Measurements from ENCODE around the gene HMGCS2.

HMGCS2 gene

DNA sequence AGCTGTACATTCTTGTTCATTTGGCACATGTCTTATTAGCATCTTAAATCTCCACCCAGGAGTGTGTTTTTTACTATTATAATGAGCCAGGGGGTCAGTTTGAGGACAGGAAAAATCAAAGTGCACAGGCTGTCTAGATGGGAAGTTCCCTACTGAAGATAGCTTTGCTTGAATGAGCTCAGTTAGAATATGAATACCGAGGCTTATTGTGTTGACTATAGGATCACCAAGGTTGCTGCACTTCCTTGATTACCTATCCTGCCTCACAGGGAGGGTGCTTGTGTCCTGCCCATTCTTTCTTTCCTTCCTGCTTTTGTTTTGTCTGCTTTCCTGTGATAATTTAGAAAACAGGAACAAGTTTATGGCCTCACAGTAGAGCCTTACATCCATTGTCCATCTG, 40.7 kb downstream of the HMGCS2 start:
- Histone ChIP-seq H3K4me2 (ENCODE audit: low read length) (no peak overlapping the region), H3K4me1 (ENCODE audit: low read length) (peaks cover 10% of the 10 kb centered on the region; the same call in 1 of the 2 replicates), H3K27ac (ENCODE audit: low read length) (no peak overlapping the region), H3K9me3 (ENCODE audit: insufficient read depth, low read length) (no peaks in the 10 kb centered on the region), H3K79me2 (ENCODE audit: low read length) (no peaks in the 10 kb centered on the region), H3K27me3 (ENCODE audit: low read depth, low read length) (no peaks in the 10 kb centered on the region), H3K4me3 (ENCODE audit: low read length) (no peak overlapping the region), H2AFZ (ENCODE audit: low read depth, low read length) (no peak overlapping the region), H3K36me3 (replicated peaks; ENCODE audit: low read depth, low read length) (peaks cover 75% of the 10 kb centered on the region), H4K20me1 (ENCODE audit: insufficient read depth, low read length) (peaks cover 35% of the 10 kb centered on the region; the same call in 1 of the 2 replicates), H3K9ac (ENCODE audit: low read length) (no peak overlapping the region)
- no peak for TF ChIP-seq CTCF (IDR thresholded peaks at IDR 0.05; ENCODE audit: low read depth, low read length)
- no peak for TF ChIP-seq EZH2phosphoT487 (IDR thresholded peaks at IDR 0.05; ENCODE audit: low read depth)

- no peak overlapping the region for H3K4me2 ChIP-seq (ENCODE audit: low read length)
- H2AFZ ChIP-seq (ENCODE audit: low read depth, low read length): no peak overlapping the region
- H3K27me3 ChIP-seq (ENCODE audit: low read depth, low read length): no peaks in the 10 kb centered on the region
- peaks cover 74% of the 10 kb centered on the region for H3K36me3 ChIP-seq (replicated peaks; ENCODE audit: low read depth, low read length)
- H3K9me3 ChIP-seq (ENCODE audit: insufficient read depth, low read length): no peaks in the 10 kb centered on the region
- no peak for TF ChIP-seq EZH2phosphoT487 (IDR thresholded peaks at IDR 0.05; ENCODE audit: low read depth)
- no peak for TF ChIP-seq CTCF (IDR thresholded peaks at IDR 0.05; ENCODE audit: low read depth, low read length)
- no peak overlapping the region for H3K27ac ChIP-seq (ENCODE audit: low read length)
- no peak overlapping the region for H3K9ac ChIP-seq (ENCODE audit: low read length)
- peaks cover 3% of the 10 kb centered on the region; the same call in 1 of the 2 replicates for H3K4me1 ChIP-seq (ENCODE audit: low read length)
- H4K20me1 ChIP-seq (ENCODE audit: insufficient read depth, low read length): peaks cover 40% of the 10 kb centered on the region; the same call in 1 of the 2 replicates
- no peaks in the 10 kb centered on the region; the same call in 1 of the 2 replicates for H3K79me2 ChIP-seq (ENCODE audit: low read length)
- no peak overlapping the region for H3K4me3 ChIP-seq (ENCODE audit: low read length)
Observed at GRCh38 chr1:119725626-119726025, 43.1 kb downstream of the HMGCS2 start.

GRCh38 chr1:119724611-119725218, 44.0 kb downstream of the HMGCS2 start:
- Histone ChIP-seq H3K27me3 (ENCODE audit: low read depth, low read length) (no peaks in the 10 kb centered on the region), H2AFZ (ENCODE audit: low read depth, low read length) (no peak overlapping the region), H4K20me1 (ENCODE audit: insufficient read depth, low read length) (peaks cover 49% of the 10 kb centered on the region), H3K36me3 (replicated peaks; ENCODE audit: low read depth, low read length) (peaks cover 70% of the 10 kb centered on the region), H3K9me3 (ENCODE audit: insufficient read depth, low read length) (no peaks in the 10 kb centered on the region), H3K27ac (ENCODE audit: low read length) (no peak overlapping the region), H3K4me1 (ENCODE audit: low read length) (peaks cover 3% of the 10 kb centered on the region; the same call in 1 of the 2 replicates), H3K79me2 (ENCODE audit: low read length) (peaks cover 3% of the 10 kb centered on the region; the same call in 1 of the 2 replicates), H3K9ac (ENCODE audit: low read length) (no peak overlapping the region), H3K4me2 (ENCODE audit: low read length) (no peak overlapping the region), H3K4me3 (ENCODE audit: low read length) (no peak overlapping the region)
- no peak for TF ChIP-seq EZH2phosphoT487 (IDR thresholded peaks at IDR 0.05; ENCODE audit: low read depth)
- no peak for TF ChIP-seq CTCF (IDR thresholded peaks at IDR 0.05; ENCODE audit: low read depth, low read length)

DNA sequence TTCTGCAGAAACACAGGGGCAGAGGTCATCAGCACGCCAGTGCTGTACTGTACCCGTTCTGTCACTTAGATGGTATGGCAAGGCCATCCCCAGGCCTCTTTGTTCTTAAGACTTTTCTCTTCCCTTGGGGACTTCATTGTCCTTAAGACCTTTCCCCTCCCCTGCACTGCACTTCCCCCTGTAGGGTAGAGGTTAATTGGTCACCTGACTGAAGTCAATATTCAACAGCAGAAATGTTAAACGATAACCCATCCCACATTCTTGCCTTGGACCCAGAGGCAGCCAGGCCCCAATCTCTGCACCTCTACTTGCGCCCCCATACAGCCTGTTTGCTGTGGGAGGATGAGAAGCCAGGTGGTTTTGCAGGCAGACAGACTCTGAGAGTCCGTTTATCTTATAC, 46.8 kb downstream of the HMGCS2 start:
- no peak for TF ChIP-seq CTCF (IDR thresholded peaks at IDR 0.05; ENCODE audit: low read depth, low read length)
- no peak for TF ChIP-seq EZH2phosphoT487 (IDR thresholded peaks at IDR 0.05; ENCODE audit: low read depth)
- Histone ChIP-seq H3K9me3 (ENCODE audit: insufficient read depth, low read length) (no peaks in the 10 kb centered on the region), H3K9ac (ENCODE audit: low read length) (no peak overlapping the region), H3K4me3 (ENCODE audit: low read length) (no peak overlapping the region), H2AFZ (ENCODE audit: low read depth, low read length) (no peak overlapping the region), H3K27ac (ENCODE audit: low read length) (no peak overlapping the region), H3K27me3 (ENCODE audit: low read depth, low read length) (no peaks in the 10 kb centered on the region), H3K79me2 (ENCODE audit: low read length) (peaks cover 24% of the 10 kb centered on the region), H3K4me1 (ENCODE audit: low read length) (no peaks in the 10 kb centered on the region), H3K36me3 (replicated peaks; ENCODE audit: low read depth, low read length) (peaks cover 61% of the 10 kb centered on the region), H4K20me1 (ENCODE audit: insufficient read depth, low read length) (peaks cover 60% of the 10 kb centered on the region), H3K4me2 (ENCODE audit: low read length) (no peak overlapping the region)

All from OCI-LY3 (cell line).